Ovary (tissue), 9 donors: Measurements from ENCODE around the gene CACNG3. TPM values are rescaled to one million over a fixed set of nuclear protein-coding genes. Genes with fewer than 3 reads are reported as not detected.

ENCODE experiments used
- DNase-seq, 5 donors: peaks; one replicate each; pipeline ENCODE4 v3.0.0-alpha.2; 2019 to 2020
- H3K27ac ChIP-seq, 2 donors: fragments of 200-600 bp; one replicate each; pipeline versions ENCODE4 v1.5.1 to v1.8.0; 2019 to 2022
- H3K27me3 ChIP-seq: fragments of 200-600 bp; one replicate; pipeline ENCODE4 v1.8.0; 2022
- H3K36me3 ChIP-seq: fragments of 200-600 bp; sonication (generic); one replicate; pipeline ENCODE4 v1.5.1; 2019
- H3K4me1 ChIP-seq: one replicate; pipeline ENCODE4 v1.8.1; 2013; ENCODE audit warnings: mild to moderate bottlenecking, moderate library complexity; ENCODE audit not compliant: insufficient read depth
- H3K4me3 ChIP-seq: fragments of 200-600 bp; sonication (generic); one replicate; pipeline ENCODE4 v1.5.1; 2017
- H3K9me3 ChIP-seq, 2 donors: fragments of 200-600 bp in 1 of 2; sonication (generic) in 1 of 2; one replicate each; pipeline versions ENCODE4 v1.5.1 to v1.8.1; 2013 to 2019; ENCODE audit warnings: mild to moderate bottlenecking in 1 of 2, moderate library complexity in 1 of 2
- EP300 ChIP-seq: sonication (generic); formaldehyde crosslinking; IDR thresholded peaks from one replicate; pipeline ENCODE4 v1.6.1; 2017; ENCODE audit warnings: antibody characterized with exemption
- POLR2A ChIP-seq: fragments of 450-650 bp; IDR thresholded peaks from one replicate; pipeline ENCODE4 v1.6.1; 2017; ENCODE audit warnings: antibody characterized with exemption, mild to moderate bottlenecking, moderate library complexity
- WGBS, 3 donors: extraction: QIAGEN DNeasy Blood & Tissue Kit in 1 of 3; methylation state at CpG; one replicate each; pipeline versions ENCODE4 v1.1.5 to v1.1.7; 2013 to 2017; 5-methylcytosine and 5-hydroxymethylcytosine counted together
- intact Hi-C, 4 donors: fragments of 100-400 bp; cut with DNase I; formaldehyde crosslinking; loops; one replicate each; pipeline versions ENCODE4 v1.11.0 to v1.15.1; 2022 to 2023
- polyA plus RNA-seq, 2 donors: library from polyadenylated mRNA; stranded (reverse); fragments of 200-250 nt in 1 of 2; fragments of 350-450 nt in 1 of 2; fragmentation: Illumina TruSeq in 1 of 2; extraction: RNeasy Lipid Tissue Mini Kit (QIAGEN cat#74804) in 1 of 2; gene quantifications; one replicate each; pipeline ENCODE4 v1.2.3, GENCODE V29; 2013 to 2014
- total RNA-seq, 7 donors: library from RNA; depleted of rRNA in 2 of 7; stranded (reverse); fragments of >200 nt in 2 of 7; fragmentation: NEBNext Ultra II Directional in 3 of 7; extraction: Animal tissue kit (Norgen Biotek cat#: 25700) in 3 of 7; gene quantifications; one replicate each; pipeline versions ENCODE4 v1.1.0 to v1.2.4, GENCODE V29; 2016 to 2023
- TF ChIP-seq, protein P1 (sequence below), 3 donors: fragments of 450-650 bp in 2 of 3; fragments of 200-600 bp in 1 of 3; IDR thresholded peaks; one replicate each; pipeline versions ENCODE4 v1.5.1 to v1.8.0; 2016 to 2022; ENCODE audit warnings: antibody characterized with exemption in 3 of 3, mild to moderate bottlenecking in 1 of 3
- donor health status: DM: no; HTN: no; CAD: no; lungs with moderate emphysema.
- donor health status: DM: no; HTN: no; CAD: no.
- donor health status: Bipolar disorder and iron deficiency.
- donor health status: DM: yes; HTN: yes; CAD: no.
- donor health status: DM: no; HTN: no; CAD: no.
- donor health status: DM: yes; HTN: yes; CAD: no.

The CACNG3 gene
- total and polyA plus RNA-seq, 9 donors: not detected

DNA sequence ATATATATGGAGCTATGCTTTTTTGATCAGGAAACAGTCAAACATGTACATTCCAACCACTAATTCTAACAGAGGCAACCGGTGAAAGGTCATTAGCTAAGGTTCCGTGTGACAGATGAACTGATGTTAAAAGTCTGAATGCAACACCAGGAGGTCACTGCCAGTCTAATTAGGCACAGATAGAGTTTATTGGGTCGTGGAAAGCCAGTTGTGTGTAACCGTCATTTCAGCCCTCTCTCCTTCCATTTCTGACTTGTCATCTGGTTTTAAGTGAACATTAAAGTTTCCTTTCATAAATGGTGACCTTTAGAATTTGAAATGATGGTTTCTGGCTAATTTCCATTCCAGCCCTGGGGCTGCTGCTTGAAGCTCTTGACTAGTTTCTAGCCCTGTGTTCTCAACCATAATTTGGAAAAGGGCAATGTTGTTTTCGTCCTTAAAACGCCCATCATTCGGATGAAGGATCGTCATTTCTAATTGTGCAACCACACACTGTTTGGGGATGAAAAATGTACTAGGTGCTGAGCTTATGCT lies 23.9 kb downstream of the CACNG3 start:
- no peaks in the 10 kb centered on the region for H3K4me1 ChIP-seq
- no peaks in the 10 kb centered on the region for H3K9me3 ChIP-seq
- TF ChIP-seq, protein P1, sequence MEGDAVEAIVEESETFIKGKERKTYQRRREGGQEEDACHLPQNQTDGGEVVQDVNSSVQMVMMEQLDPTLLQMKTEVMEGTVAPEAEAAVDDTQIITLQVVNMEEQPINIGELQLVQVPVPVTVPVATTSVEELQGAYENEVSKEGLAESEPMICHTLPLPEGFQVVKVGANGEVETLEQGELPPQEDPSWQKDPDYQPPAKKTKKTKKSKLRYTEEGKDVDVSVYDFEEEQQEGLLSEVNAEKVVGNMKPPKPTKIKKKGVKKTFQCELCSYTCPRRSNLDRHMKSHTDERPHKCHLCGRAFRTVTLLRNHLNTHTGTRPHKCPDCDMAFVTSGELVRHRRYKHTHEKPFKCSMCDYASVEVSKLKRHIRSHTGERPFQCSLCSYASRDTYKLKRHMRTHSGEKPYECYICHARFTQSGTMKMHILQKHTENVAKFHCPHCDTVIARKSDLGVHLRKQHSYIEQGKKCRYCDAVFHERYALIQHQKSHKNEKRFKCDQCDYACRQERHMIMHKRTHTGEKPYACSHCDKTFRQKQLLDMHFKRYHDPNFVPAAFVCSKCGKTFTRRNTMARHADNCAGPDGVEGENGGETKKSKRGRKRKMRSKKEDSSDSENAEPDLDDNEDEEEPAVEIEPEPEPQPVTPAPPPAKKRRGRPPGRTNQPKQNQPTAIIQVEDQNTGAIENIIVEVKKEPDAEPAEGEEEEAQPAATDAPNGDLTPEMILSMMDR (IDR thresholded peaks at IDR 0.05): no peak
- TF ChIP-seq EP300: no peak
- no peak for TF ChIP-seq POLR2A
- no peak overlapping the region for H3K4me3 ChIP-seq
- H3K27me3 ChIP-seq: no peaks in the 10 kb centered on the region
- no peak for DNase-seq
- no peaks in the 10 kb centered on the region for H3K36me3 ChIP-seq
- intact Hi-C loops: no loop called here
- 67 to 77% (median 71%) methylated on average over 8 of the region's 8 CpGs for WGBS, 3 donors
- H3K27ac ChIP-seq: no peak overlapping the region

DNA sequence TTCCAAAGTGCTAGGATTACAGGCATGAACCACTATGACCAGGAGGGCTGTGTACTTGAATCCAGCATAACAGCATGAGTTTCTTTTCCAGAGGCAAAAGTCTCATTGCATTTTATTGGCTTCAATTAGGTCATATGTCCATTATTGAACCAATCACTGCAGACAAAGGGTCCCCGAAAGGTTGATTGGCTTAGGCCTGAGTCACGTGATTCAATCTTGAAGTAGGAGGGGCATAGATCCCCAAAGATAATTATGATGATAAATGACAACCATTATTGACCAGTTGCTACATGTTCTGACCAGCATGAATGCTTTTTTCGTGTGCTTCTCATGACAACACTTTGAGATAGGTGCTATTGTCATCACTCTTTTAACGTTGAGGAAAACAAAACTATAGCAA lies 25.3 kb downstream of the CACNG3 start:
- no peak overlapping the region for H3K27ac ChIP-seq
- no peaks in the 10 kb centered on the region for H3K36me3 ChIP-seq
- intact Hi-C loops: no loop called here
- no peak for TF ChIP-seq POLR2A
- TF ChIP-seq, protein P1 (IDR thresholded peaks at IDR 0.05): no peak
- H3K4me1 ChIP-seq: no peaks in the 10 kb centered on the region
- DNase-seq: no peak
- H3K9me3 ChIP-seq: no peaks in the 10 kb centered on the region
- no peak overlapping the region for H3K4me3 ChIP-seq
- H3K27me3 ChIP-seq: no peaks in the 10 kb centered on the region
- WGBS, 3 donors: 63 to 69% (median 68%) methylated on average over 4 of the region's 4 CpGs

DNA sequence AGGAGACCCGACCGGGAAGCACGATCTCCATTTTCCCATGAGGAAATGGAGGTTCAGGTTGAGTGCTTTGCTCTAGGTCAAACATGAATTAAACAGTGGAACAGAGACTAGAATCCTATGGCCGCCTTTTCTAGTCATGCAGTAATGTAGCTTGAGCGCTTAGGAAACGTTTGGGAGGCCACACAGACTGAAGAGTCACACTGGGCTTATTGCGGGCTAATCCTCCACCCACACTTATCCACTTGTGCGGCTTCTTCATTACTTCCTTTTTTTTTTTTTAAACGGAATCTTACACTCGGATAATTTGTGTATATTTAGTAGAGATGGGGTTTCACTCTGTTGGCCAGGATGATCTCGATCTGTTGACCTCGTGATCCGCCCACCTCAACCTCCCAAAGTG lies 26.0 kb downstream of the CACNG3 start:
- WGBS, 3 donors: 76 to 85% (median 82%) methylated on average over 13 of the region's 13 CpGs
- Histone ChIP-seq H3K36me3 (no peaks in the 10 kb centered on the region), H3K27me3 (no peaks in the 10 kb centered on the region), H3K27ac (no peak overlapping the region), H3K9me3 (no peaks in the 10 kb centered on the region), H3K4me3 (no peak overlapping the region), H3K4me1 (no peaks in the 10 kb centered on the region)
- intact Hi-C loops: no loop called here
- TF ChIP-seq, protein P1 (IDR thresholded peaks at IDR 0.05): no peak
- TF ChIP-seq POLR2A: no peak
- no peak for TF ChIP-seq EP300
- DNase-seq: no peak

DNA sequence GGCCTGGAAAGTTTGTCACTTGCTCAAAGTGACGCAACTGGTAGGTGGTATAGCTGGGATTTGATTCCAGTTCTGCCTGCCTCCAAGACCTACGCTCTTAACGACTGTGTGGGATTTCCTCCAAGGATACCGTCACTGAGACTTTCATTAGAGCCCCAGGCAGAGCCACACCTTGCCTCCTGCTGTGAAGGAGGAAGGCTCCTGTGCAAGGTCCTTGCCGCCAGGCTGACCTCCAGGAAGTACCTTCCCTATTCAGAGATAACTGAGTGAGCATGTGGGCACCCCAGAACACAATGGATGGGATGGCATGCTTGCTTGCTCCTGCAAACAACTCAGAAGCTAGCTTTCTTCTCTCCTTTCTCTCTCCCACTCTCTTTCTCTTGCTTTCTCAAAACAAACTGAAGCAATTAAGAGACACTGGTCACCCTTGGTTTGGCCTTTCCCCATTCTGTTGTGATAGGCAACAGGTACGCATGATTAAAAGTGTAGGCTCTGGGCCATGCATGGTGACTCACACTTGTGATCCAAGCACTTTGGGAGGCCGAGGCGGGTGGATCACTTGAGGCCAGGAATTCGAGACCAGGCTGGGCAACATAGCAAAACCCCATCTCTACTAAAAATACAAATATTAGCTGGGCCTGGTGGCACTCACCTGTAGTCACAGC lies 30.7 kb downstream of the CACNG3 start:
- Histone ChIP-seq H3K27me3 (no peaks in the 10 kb centered on the region), H3K4me1 (no peaks in the 10 kb centered on the region), H3K9me3 (no peaks in the 10 kb centered on the region), H3K36me3 (no peaks in the 10 kb centered on the region), H3K4me3 (no peak overlapping the region), H3K27ac (no peak overlapping the region)
- 62 to 76% (median 75%) methylated on average over 9 of the region's 9 CpGs for WGBS, 3 donors
- intact Hi-C loops: no loop called here
- TF ChIP-seq, protein P1 (IDR thresholded peaks at IDR 0.05): no peak
- TF ChIP-seq EP300 (no peak), POLR2A (no peak)
- DNase-seq: no peak
